H9 (cell line): ENCODE results near the gene ATP8A1. TPM values are rescaled to one million over a fixed set of nuclear protein-coding genes. Genes with fewer than 3 reads are reported as not detected.

Experiments
- DNase-seq: peaks from one replicate; pipeline ENCODE4 v3.0.0-alpha.2; 2017
- H2AFZ ChIP-seq: one replicate; pipeline ENCODE4 v1.6.1; 2013; ENCODE audit warnings: mild to moderate bottlenecking, low read length, control low read depth, moderate library complexity
- H2AK5ac ChIP-seq: 2 replicates; pipeline ENCODE4 v1.6.1; 2013; ENCODE audit warnings: low read length, control low read depth, mixed read lengths; ENCODE audit not compliant: insufficient read length
- H2BK120ac ChIP-seq: one replicate; pipeline ENCODE4 v1.6.1; 2013; ENCODE audit warnings: low read depth, mild to moderate bottlenecking, low read length, control low read depth, inconsistent platforms; ENCODE audit not compliant: poor library complexity, severe bottlenecking
- H2BK12ac ChIP-seq: 2 replicates; pipeline ENCODE4 v1.6.1; 2013; ENCODE audit warnings: low read length, control low read depth, mixed read lengths, low read depth; ENCODE audit not compliant: insufficient read length
- H2BK15ac ChIP-seq: 2 replicates; pipeline ENCODE4 v1.6.1; 2013; ENCODE audit warnings: low read depth, low read length, control low read depth
- H2BK20ac ChIP-seq: one replicate; pipeline ENCODE4 v1.6.1; 2013; ENCODE audit warnings: low read depth, mild to moderate bottlenecking, low read length, control low read depth, inconsistent platforms; ENCODE audit not compliant: poor library complexity, severe bottlenecking
- H2BK5ac ChIP-seq: 2 replicates; pipeline ENCODE4 v1.6.1; 2013; ENCODE audit warnings: low read length, control low read depth, mixed read lengths; ENCODE audit not compliant: insufficient read length
- H3K14ac ChIP-seq: 2 replicates; pipeline ENCODE4 v1.6.1; 2013; ENCODE audit warnings: low read length, control low read depth; ENCODE audit not compliant: insufficient read depth
- H3K18ac ChIP-seq: 2 replicates; pipeline ENCODE4 v1.6.1; 2013; ENCODE audit warnings: low read depth, mild to moderate bottlenecking, mixed read lengths, low read length, control low read depth; ENCODE audit not compliant: insufficient read length
- H3K23ac ChIP-seq: 2 replicates; pipeline ENCODE4 v1.6.1; 2013; ENCODE audit warnings: low read length, control low read depth, mixed read lengths, low read depth; ENCODE audit not compliant: insufficient read length
- H3K23me2 ChIP-seq: 2 replicates; pipeline ENCODE4 v1.6.1; 2013; ENCODE audit warnings: low read depth, mild to moderate bottlenecking, mixed read lengths, low read length, control low read depth; ENCODE audit not compliant: insufficient read length, poor library complexity, severe bottlenecking
- H3K27ac ChIP-seq: 2 replicates; pipeline ENCODE4 v1.5.1; 2013; ENCODE audit warnings: low read length, control low read depth, mixed read lengths, low read depth; ENCODE audit not compliant: insufficient read length
- H3K27me3 ChIP-seq: 2 replicates; pipeline ENCODE4 v1.6.1; 2013; ENCODE audit warnings: low read length, control low read depth, inconsistent platforms; ENCODE audit not compliant: insufficient read depth
- H3K4ac ChIP-seq: 2 replicates; pipeline ENCODE4 v1.6.1; 2013; ENCODE audit warnings: low read depth, mild to moderate bottlenecking, control low read depth, inconsistent platforms, low read length, moderate library complexity
- H3K4me1 ChIP-seq: 2 replicates; pipeline ENCODE4 v1.6.1; 2013; ENCODE audit warnings: low read length, control low read depth, inconsistent platforms; ENCODE audit not compliant: insufficient read depth
- H3K4me2 ChIP-seq: 2 replicates; pipeline ENCODE4 v1.6.1; 2013; ENCODE audit warnings: low read length, control low read depth, mixed read lengths; ENCODE audit not compliant: insufficient read length, insufficient read depth
- H3K56ac ChIP-seq: 2 replicates; pipeline ENCODE4 v1.6.1; 2013; ENCODE audit warnings: low read depth, mild to moderate bottlenecking, mixed read lengths, low read length, control low read depth; ENCODE audit not compliant: insufficient read length
- H3K79me1 ChIP-seq: 2 replicates; pipeline ENCODE4 v1.6.1; 2013; ENCODE audit warnings: low read depth, mild to moderate bottlenecking, moderate library complexity, low read length, control low read depth, inconsistent platforms; ENCODE audit not compliant: insufficient read depth, poor library complexity, severe bottlenecking
- H3K79me2 ChIP-seq: 2 replicates; pipeline ENCODE4 v1.6.1; 2013; ENCODE audit warnings: low read length, control low read depth, inconsistent platforms; ENCODE audit not compliant: insufficient read depth
- H3K9ac ChIP-seq: 2 replicates; pipeline ENCODE4 v1.6.1; 2013; ENCODE audit warnings: low read length, control low read depth, mixed read lengths; ENCODE audit not compliant: insufficient read length; ENCODE audit errors: extremely low read depth
- H3K9me3 ChIP-seq: one replicate; pipeline ENCODE4 v1.6.1; 2013; ENCODE audit warnings: low read depth, low read length, inconsistent platforms; ENCODE audit not compliant: control insufficient read depth
- H3T11ph ChIP-seq: one replicate; pipeline ENCODE4 v1.6.1; 2013; ENCODE audit warnings: mild to moderate bottlenecking, low read length, control low read depth, inconsistent platforms
- H4K20me1 ChIP-seq: one replicate; pipeline ENCODE4 v1.6.1; 2013; ENCODE audit not compliant: control insufficient read depth, insufficient read length, insufficient read depth
- H4K5ac ChIP-seq: 2 replicates; pipeline ENCODE4 v1.6.1; 2013; ENCODE audit warnings: low read depth, mild to moderate bottlenecking, mixed read lengths, low read length, control low read depth; ENCODE audit not compliant: insufficient read length
- H4K8ac ChIP-seq: replicated peaks from 2 replicates; pipeline ENCODE4 v1.6.1; 2013; ENCODE audit warnings: low read length, control low read depth, mixed read lengths, low read depth; ENCODE audit not compliant: insufficient read length
- H4K91ac ChIP-seq: 2 replicates; pipeline ENCODE4 v1.6.1; 2013; ENCODE audit warnings: low read depth, mild to moderate bottlenecking, moderate library complexity, mixed read lengths, low read length, control low read depth; ENCODE audit not compliant: insufficient read length
- H3K27ac Mint-ChIP-seq, 3 experiments: 2 replicates in 2 of 3; 3 replicates in 1 of 3; pipeline ENCODE4 v1.8.0; 2020 to 2021; ENCODE audit warnings: mixed read lengths in 3 of 3, mild to moderate bottlenecking in 1 of 3, moderate library complexity in 1 of 3
- H3K27me3 Mint-ChIP-seq: 2 replicates; pipeline ENCODE4 v1.8.0; 2021; ENCODE audit warnings: low read depth, mild to moderate bottlenecking, moderate library complexity, mixed read lengths
- H3K36me3 Mint-ChIP-seq, 3 experiments: 2 replicates in 2 of 3; 3 replicates in 1 of 3; pipeline ENCODE4 v1.8.0; 2020 to 2021; ENCODE audit warnings: low read depth in 3 of 3, mixed read lengths in 3 of 3; ENCODE audit not compliant: insufficient read depth in 1 of 3
- H3K4me1 Mint-ChIP-seq, 2 experiments: 2 replicates each; pipeline ENCODE4 v1.8.0; 2020; ENCODE audit warnings: mixed read lengths in 2 of 2
- H3K4me3 Mint-ChIP-seq, 2 experiments: 2 replicates in 1 of 2; 3 replicates in 1 of 2; pipeline ENCODE4 v1.8.0; 2020 to 2021; ENCODE audit warnings: mild to moderate bottlenecking in 2 of 2, mixed read lengths in 2 of 2, moderate library complexity in 1 of 2
- H3K9me3 Mint-ChIP-seq, 2 experiments: 2 replicates in 1 of 2; 3 replicates in 1 of 2; pipeline ENCODE4 v1.8.0; 2020; ENCODE audit warnings: mild to moderate bottlenecking in 2 of 2, mixed read lengths in 2 of 2, moderate library complexity in 1 of 2
- WGBS: extraction: QIAGEN DNeasy Blood & Tissue Kit; methylation state at CpG from one replicate; pipeline ENCODE4 v1.1.7; 2013; ENCODE audit warnings: missing lambda C conversion rate, low lambda C conversion rate, mixed read lengths; ENCODE audit not compliant: insufficient read length; ENCODE audit errors: extremely low coverage; 5-methylcytosine and 5-hydroxymethylcytosine counted together
- total RNA-seq: library from RNA; stranded (reverse); gene quantifications from 2 replicates; pipeline ENCODE4 v1.2.1, GENCODE V29; 2021
- TF ChIP-seq, protein P1 (sequence below): fragments of 200-600 bp; sonication (generic); conservative IDR thresholded peaks from 3 replicates; pipeline ENCODE4 v1.8.0; 2021; ENCODE audit warnings: antibody characterized with exemption, mild to moderate bottlenecking

ATP8A1 gene
- total RNA-seq, 1 experiment from 2014 or later = 5.1 TPM

DNA sequence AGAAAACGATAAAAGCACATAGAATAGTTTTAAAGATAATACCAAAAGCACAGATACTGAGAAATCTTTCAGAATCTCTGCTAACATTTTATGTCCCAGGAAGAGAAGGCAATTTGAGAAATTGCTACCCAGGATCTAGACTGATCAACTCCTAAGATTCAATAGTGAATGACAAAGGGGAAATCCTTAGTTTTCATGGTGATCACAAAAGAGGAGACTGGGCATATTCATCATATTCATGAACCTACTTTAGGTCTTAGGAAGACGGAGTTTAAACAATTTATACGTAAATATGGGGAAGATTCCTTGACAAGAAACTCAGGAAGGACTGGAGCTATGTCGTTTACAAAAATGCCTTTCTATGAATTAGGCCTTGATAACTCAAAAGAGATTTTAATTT lies 172.3 kb downstream of the ATP8A1 start:
- no peak for DNase-seq
- no peak overlapping the region for H2BK12ac ChIP-seq
- H3K56ac ChIP-seq = no peak overlapping the region
- H4K91ac ChIP-seq = no peak overlapping the region
- H2BK5ac ChIP-seq = no peak overlapping the region
- no peak overlapping the region for H3K4me2 ChIP-seq
- Mint-ChIP-seq H3K4me3 (no peak overlapping the region), H3K9me3 (no peaks in the 10 kb centered on the region), H3K4me1 (peaks cover 69 to 72% of the 10 kb centered on the region in 2 experiments), H3K36me3 (peaks cover 0 to 2% (median 0%) of the 10 kb centered on the region in 3 experiments; a peak in 1 of 7 replicates), H3K27me3 (no peaks in the 10 kb centered on the region), H3K27ac (peak overlapping the region; percentile 44 to 80 (median 50); a peak in 6 of 7 replicates)
- H3K4me1 ChIP-seq = peaks cover 14% of the 10 kb centered on the region; the same call in 1 of the 2 replicates
- H4K8ac ChIP-seq = no peak overlapping the region
- H4K20me1 ChIP-seq = no peaks in the 10 kb centered on the region
- no peak overlapping the region for H3K27ac ChIP-seq
- no peak overlapping the region for H2BK20ac ChIP-seq
- no peak overlapping the region for H4K5ac ChIP-seq
- H3K23ac ChIP-seq = no peak overlapping the region
- no peak overlapping the region for H2AFZ ChIP-seq
- no peak overlapping the region for H3K18ac ChIP-seq
- TF ChIP-seq, protein P1, sequence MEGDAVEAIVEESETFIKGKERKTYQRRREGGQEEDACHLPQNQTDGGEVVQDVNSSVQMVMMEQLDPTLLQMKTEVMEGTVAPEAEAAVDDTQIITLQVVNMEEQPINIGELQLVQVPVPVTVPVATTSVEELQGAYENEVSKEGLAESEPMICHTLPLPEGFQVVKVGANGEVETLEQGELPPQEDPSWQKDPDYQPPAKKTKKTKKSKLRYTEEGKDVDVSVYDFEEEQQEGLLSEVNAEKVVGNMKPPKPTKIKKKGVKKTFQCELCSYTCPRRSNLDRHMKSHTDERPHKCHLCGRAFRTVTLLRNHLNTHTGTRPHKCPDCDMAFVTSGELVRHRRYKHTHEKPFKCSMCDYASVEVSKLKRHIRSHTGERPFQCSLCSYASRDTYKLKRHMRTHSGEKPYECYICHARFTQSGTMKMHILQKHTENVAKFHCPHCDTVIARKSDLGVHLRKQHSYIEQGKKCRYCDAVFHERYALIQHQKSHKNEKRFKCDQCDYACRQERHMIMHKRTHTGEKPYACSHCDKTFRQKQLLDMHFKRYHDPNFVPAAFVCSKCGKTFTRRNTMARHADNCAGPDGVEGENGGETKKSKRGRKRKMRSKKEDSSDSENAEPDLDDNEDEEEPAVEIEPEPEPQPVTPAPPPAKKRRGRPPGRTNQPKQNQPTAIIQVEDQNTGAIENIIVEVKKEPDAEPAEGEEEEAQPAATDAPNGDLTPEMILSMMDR = no peak
- no peaks in the 10 kb centered on the region for H3K9me3 ChIP-seq
- H3K9ac ChIP-seq = no peak overlapping the region
- no peak overlapping the region for H3K14ac ChIP-seq
- no peaks in the 10 kb centered on the region for H3K27me3 ChIP-seq
- no peak overlapping the region for H2AK5ac ChIP-seq
- no CpG with 5 or more reads among the region's 4 CpGs for WGBS
- H3K4ac ChIP-seq = no peak overlapping the region
- H2BK15ac ChIP-seq = no peak overlapping the region
- H3K79me2 ChIP-seq = no peaks in the 10 kb centered on the region
- H3K79me1 ChIP-seq = no peaks in the 10 kb centered on the region
- H3T11ph ChIP-seq = no peak overlapping the region
- no peak overlapping the region for H2BK120ac ChIP-seq
- no peaks in the 10 kb centered on the region for H3K23me2 ChIP-seq
